ENCODE results near the gene CDC5L.

The CDC5L gene

GRCh38 chr6:44452725-44453124 is 65.2 kb downstream of the CDC5L start:
- no peak for DNase-seq (ENCODE audit: low read depth, low spot score)

- no peak for DNase-seq (ENCODE audit: low read depth, low spot score)
These were observed 65.6 kb downstream of the CDC5L start for GRCh38 chr6:44453146-44453545.

GRCh38 chr6:44454198-44454597 is 66.7 kb downstream of the CDC5L start:
- no peak for DNase-seq (ENCODE audit: low read depth, low spot score)

GRCh38 chr6:44456070-44456965 is 68.8 kb downstream of the CDC5L start:
- DNase-seq (ENCODE audit: low read depth, low spot score), result no peak

GRCh38 chr6:44456966-44457292 is 69.4 kb downstream of the CDC5L start:
- no peak for DNase-seq (ENCODE audit: low read depth, low spot score)

- DNase-seq (ENCODE audit: low read depth, low spot score), result no peak
These were observed 70.1 kb downstream of the CDC5L start for GRCh38 chr6:44457596-44457995.

- DNase-seq (ENCODE audit: low read depth, low spot score), result no peak
These were observed 71.0 kb downstream of the CDC5L start for GRCh38 chr6:44458551-44458950.

- DNase-seq (ENCODE audit: low read depth, low spot score), result no peak
These were observed 74.8 kb downstream of the CDC5L start for GRCh38 chr6:44462335-44462734.

- DNase-seq (ENCODE audit: low read depth, low spot score), result no peak
These were observed 75.6 kb downstream of the CDC5L start for GRCh38 chr6:44462797-44463727.

- no peak for DNase-seq (ENCODE audit: low read depth, low spot score)
These were observed 76.4 kb downstream of the CDC5L start for GRCh38 chr6:44463728-44464450.

- no peak for DNase-seq (ENCODE audit: low read depth, low spot score)
These were observed 77.2 kb downstream of the CDC5L start for GRCh38 chr6:44464527-44465310.

- DNase-seq (ENCODE audit: low read depth, low spot score), result no peak
These were observed 79.4 kb downstream of the CDC5L start for GRCh38 chr6:44466955-44467354.

GRCh38 chr6:44468835-44469234 is 81.3 kb downstream of the CDC5L start:
- DNase-seq (ENCODE audit: low read depth, low spot score), result no peak

GRCh38 chr6:44470115-44470464 is 82.6 kb downstream of the CDC5L start:
- DNase-seq (ENCODE audit: low read depth, low spot score), result no peak

- DNase-seq (ENCODE audit: low read depth, low spot score), result no peak
These were observed 83.2 kb downstream of the CDC5L start for GRCh38 chr6:44470746-44471145.

GRCh38 chr6:44471271-44471981 is 83.9 kb downstream of the CDC5L start:
- no peak for DNase-seq (ENCODE audit: low read depth, low spot score)

GRCh38 chr6:44472250-44472945 is 84.9 kb downstream of the CDC5L start:
- DNase-seq (ENCODE audit: low read depth, low spot score), result no peak

- DNase-seq (ENCODE audit: low read depth, low spot score), result no peak
These were observed 86.1 kb downstream of the CDC5L start for GRCh38 chr6:44473393-44474189.

GRCh38 chr6:44474190-44474631 is 86.7 kb downstream of the CDC5L start:
- DNase-seq (ENCODE audit: low read depth, low spot score), result no peak

All from smooth muscle cell of the brain vasculature (primary cell).